GM12878 (cell line): ENCODE results near the gene DBN1. TPM values are rescaled to one million over a fixed set of nuclear protein-coding genes. Genes with fewer than 3 reads are reported as not detected.

ENCODE experiments used
- ATAC-seq: fragments of 200-7000 bp; cut with Tn5 transposase; 3 replicates; pipeline ENCODE4 v1.9.1; 2020; ENCODE audit warnings: mild to moderate bottlenecking, moderate library complexity
- BruUV-seq: library from RNA; stranded (reverse); fragments of 400-500 nt; replicated peaks from 2 replicates; lab custom pipeline; 2021; lab: Mats Ljungman, UMichigan
- CTCF ChIA-PET: fragments of 300-600 bp; sonication (Branson Sonifier 250); formaldehyde crosslinking; extraction: SDS; loops from one replicate; lab custom pipeline; 2021; ENCODE audit warnings: inconsistent platforms; lab: Yijun Ruan, JAX
- POLR2A ChIA-PET: fragments of 350-600 bp; formaldehyde crosslinking; extraction: SDS; loops from one replicate; lab custom pipeline; 2021; ENCODE audit warnings: inconsistent platforms; lab: Charles Lee
- RAD21 ChIA-PET: fragments of 300-600 bp; sonication (Branson Sonifier 250); formaldehyde crosslinking; loops from one replicate; lab custom pipeline; 2023; ENCODE audit warnings: antibody characterized with exemption; ENCODE audit not compliant: unreplicated experiment; lab: Charles Lee
- SMC1A ChIA-PET: fragments of 300-600 bp; sonication (Branson Sonifier 250); formaldehyde crosslinking; loops from one replicate; lab custom pipeline; 2023; ENCODE audit not compliant: unreplicated experiment, uncharacterized antibody; lab: Charles Lee
- DNase-seq: peaks from one replicate; pipeline ENCODE4 v3.0.0-alpha.2; 2011; ENCODE audit warnings: low read depth, low spot score
- FAIRE-seq: peaks from 3 replicates; lab custom pipeline; 2011; peaks lifted over from hg19 to GRCh38; lab: Jason Lieb, UNC
- H2AFZ ChIP-seq: 2 replicates; pipeline ENCODE4 v1.6.0; 2011; ENCODE audit warnings: low read depth, low read length, control low read depth; ENCODE audit not compliant: control insufficient read depth
- H3K27ac ChIP-seq: 2 replicates; pipeline ENCODE4 v1.5.1; 2011; ENCODE audit warnings: control low read depth; ENCODE audit not compliant: control insufficient read depth, insufficient read depth
- H3K27me3 ChIP-seq, 2 experiments: replicated peaks in 1 of 2; 2 replicates each; pipeline versions ENCODE4 v1.6.0 to v1.6.1; 2011; ENCODE audit warnings: low read length in 1 of 2; ENCODE audit not compliant: control insufficient read depth in 2 of 2, insufficient read depth in 2 of 2
- H3K36me3 ChIP-seq, 2 experiments: 2 replicates each; pipeline ENCODE4 v1.5.1; 2011; ENCODE audit warnings: low read length in 1 of 2; ENCODE audit not compliant: control insufficient read depth in 2 of 2, insufficient read depth in 2 of 2
- H3K4me1 ChIP-seq: 2 replicates; pipeline ENCODE4 v1.6.1; 2011; ENCODE audit warnings: mild to moderate bottlenecking, low read length, moderate library complexity, mixed read lengths; ENCODE audit not compliant: control insufficient read depth, insufficient read depth
- H3K4me2 ChIP-seq: 2 replicates; pipeline ENCODE4 v1.6.0; 2011; ENCODE audit warnings: control low read depth; ENCODE audit not compliant: control insufficient read depth, insufficient read depth
- H3K4me3 ChIP-seq: fragments of 200-600 bp; sonication (generic); 2 replicates; pipeline ENCODE4 v1.5.1; 2016
- H3K79me2 ChIP-seq: 2 replicates; pipeline ENCODE4 v1.6.0; 2011; ENCODE audit warnings: low read length; ENCODE audit not compliant: control insufficient read depth, insufficient read depth
- H3K9ac ChIP-seq: 2 replicates; pipeline ENCODE4 v1.8.0; 2011; ENCODE audit warnings: low read length, control low read depth, mixed read lengths; ENCODE audit not compliant: control insufficient read depth, insufficient read depth
- H3K9me3 ChIP-seq: replicated peaks from 3 replicates; pipeline ENCODE4 v1.5.1; 2011; ENCODE audit warnings: mild to moderate bottlenecking, low read length; ENCODE audit not compliant: control insufficient read depth, insufficient read depth
- H4K20me1 ChIP-seq: 2 replicates; pipeline ENCODE4 v1.6.0; 2011; ENCODE audit not compliant: control insufficient read depth, insufficient read depth
- BMI1 ChIP-seq: fragments of 450-650 bp; IDR thresholded peaks from 2 replicates; pipeline ENCODE4 v1.6.1; 2016; ENCODE audit warnings: mild to moderate bottlenecking, moderate library complexity, borderline replicate concordance
- EGR1 ChIP-seq, 2 experiments: IDR thresholded peaks; 1 replicate in 1 of 2; 2 replicates in 1 of 2; pipeline ENCODE4 v1.6.1; 2011 to 2012; ENCODE audit warnings: low read depth in 2 of 2, low read length in 2 of 2, borderline replicate concordance in 1 of 2, mild to moderate bottlenecking in 1 of 2, moderate library complexity in 1 of 2
- GATAD2B ChIP-seq: fragments of 450-650 bp; conservative IDR thresholded peaks from 2 replicates; pipeline ENCODE4 v1.6.1; 2017; ENCODE audit warnings: low read depth, mild to moderate bottlenecking, moderate library complexity
- IKZF1 ChIP-seq: fragments of 450-650 bp; conservative IDR thresholded peaks from 2 replicates; pipeline ENCODE4 v1.6.1; 2017; ENCODE audit warnings: antibody characterized with exemption, mild to moderate bottlenecking
- IKZF2 ChIP-seq, 2 experiments: fragments of 450-650 bp; IDR thresholded peaks; 2 replicates each; pipeline ENCODE4 v1.6.1; 2017; ENCODE audit warnings: mild to moderate bottlenecking in 2 of 2, moderate library complexity in 2 of 2
- IRF5 ChIP-seq: fragments of 450-650 bp; IDR thresholded peaks from 2 replicates; pipeline ENCODE4 v1.6.1; 2017; ENCODE audit warnings: borderline replicate concordance
- LARP7 ChIP-seq: fragments of 450-650 bp; IDR thresholded peaks from 2 replicates; pipeline ENCODE4 v1.6.1; 2017; ENCODE audit warnings: mild to moderate bottlenecking
- NKRF ChIP-seq: fragments of 450-650 bp; conservative IDR thresholded peaks from 2 replicates; pipeline ENCODE4 v1.6.1; 2017; ENCODE audit warnings: mild to moderate bottlenecking, moderate library complexity
- NRF1 ChIP-seq: conservative IDR thresholded peaks from 2 replicates; pipeline ENCODE4 v1.6.1; 2011; ENCODE audit warnings: mild to moderate bottlenecking, low read depth, low read length, improper control_type of control experiment
- PAX5 ChIP-seq: IDR thresholded peaks from 2 replicates; pipeline ENCODE4 v1.6.1; 2011; ENCODE audit warnings: low read depth, low read length, borderline replicate concordance
- POLR2A ChIP-seq: IDR thresholded peaks from 2 replicates; pipeline ENCODE4 v1.6.1; 2011; ENCODE audit warnings: low read depth, mild to moderate bottlenecking, low read length
- SPI1 ChIP-seq: IDR thresholded peaks from 2 replicates; pipeline ENCODE4 v1.6.1; 2011; ENCODE audit warnings: low read depth, mild to moderate bottlenecking, low read length, moderate library complexity, borderline replicate concordance; ENCODE audit not compliant: insufficient read depth
- TCF12 ChIP-seq: IDR thresholded peaks from 2 replicates; pipeline ENCODE4 v1.6.1; 2011; ENCODE audit warnings: low read depth, mild to moderate bottlenecking, low read length
- ZNF592 ChIP-seq: fragments of 450-650 bp; IDR thresholded peaks from 2 replicates; pipeline ENCODE4 v1.6.1; 2017; ENCODE audit warnings: mild to moderate bottlenecking, moderate library complexity
- WGBS: methylation state at CpG from one replicate; pipeline ENCODE4 v1.1.6; 2016; ENCODE audit warnings: low lambda C conversion rate; ENCODE audit not compliant: insufficient replicate concordance, insufficient coverage; ENCODE audit errors: missing lambda C conversion rate; 5-methylcytosine and 5-hydroxymethylcytosine counted together
- in situ Hi-C: fragments of 300-500 bp; cut with MboI; formaldehyde crosslinking; loops from 9 replicates; pipeline ENCODE4 v1.14.3; 2018; ENCODE audit warnings: mixed read lengths
- intact Hi-C: fragments of 100-400 bp; cut with micrococcal nuclease; formaldehyde crosslinking; loops from one replicate; pipeline ENCODE4 v1.14.2; 2022; ENCODE audit not compliant: unreplicated experiment
- polyA plus RNA-seq, 11 experiments: library from polyadenylated mRNA; depleted of rRNA in 4 of 11; unstranded in 6 of 11; stranded (reverse) in 5 of 11; fragments of >200 nt; fragmentation: Nextera tagmentation in 4 of 11; fragmentation: Illumina TruSeq in 1 of 11; extraction: Ambion mirVana in 4 of 11; extraction: Trizol in 1 of 11; gene quantifications; 1 replicate in 1 of 11; 2 replicates in 10 of 11; pipeline versions ENCODE4 v1.2.1 to v1.2.3, GENCODE V29; 2011 to 2016; ENCODE audit warnings: inconsistent platforms in 2 of 11, missing spikeins in 2 of 11, low read depth in 1 of 11
- total RNA-seq, 4 experiments: library from RNA; depleted of rRNA in 3 of 4; stranded (reverse); fragments of >200 nt in 3 of 4; fragmentation: Illumina TruSeq in 1 of 4; extraction: Trizol in 1 of 4; gene quantifications; 2 replicates each; pipeline versions ENCODE4 v1.2.1 to v1.2.3, GENCODE V29; 2013 to 2021

DBN1 gene
- total and polyA plus RNA-seq, 10 of the 15 experiments (the other 5 are each of a cell fraction or from before 2014, with no cell fraction given): 0.18 to 81.0 (median 27.9) TPM

- intact Hi-C loops: loop anchor here (5.0 to 10.0 kb wide), 2 partner anchors 93 to 395 kb away; partner anchors contain the start of gene B4GALT7
- peak; percentile 63 for ATAC-seq
- CTCF ChIA-PET: interaction anchor here (0.7 to 6.2 kb wide), 12 partner anchors 8 to 396 kb away, joined by 3 to 38 read pairs (median 11); partner anchors contain the start of genes PDLIM7, RGS14 and TMED9
- Histone ChIP-seq H4K20me1 (no peaks in the 10 kb centered on the region), H3K4me2 (peak within 1 kb of the TSS; percentile 97), H3K4me3 (peak within 1 kb of the TSS; percentile 87), H3K79me2 (peaks cover 35% of the 10 kb centered on the region), H3K27ac (peak within 1 kb of the TSS; percentile 87), H3K4me1 (peaks cover 37% of the 10 kb centered on the region), H3K36me3 (peaks cover 10 to 38% of the 10 kb centered on the region in 2 experiments; a peak in 3 of 4 replicates), H3K9me3 (no peaks in the 10 kb centered on the region), H3K9ac (peak within 1 kb of the TSS; percentile 90), H2AFZ (peak within 1 kb of the TSS; percentile 69), H3K27me3 (no peaks in the 10 kb centered on the region)
- SMC1A ChIA-PET: interaction anchor here (0.6 to 2.4 kb wide), 9 partner anchors 7 to 199 kb away, joined by 3 to 10 read pairs (median 5); partner anchors contain the start of gene PDLIM7
- FAIRE-seq: peak; percentile 59
- WGBS: 4% methylated on average over 16 of the region's 20 CpGs
- in situ Hi-C loops: no loop called here
- no peak for DNase-seq
- POLR2A ChIA-PET: interaction anchor here (0.6 to 3.5 kb wide), 16 partner anchors 8 to 825 kb away, joined by 3 to 19 read pairs (median 4); partner anchors contain the start of genes DDX41, GRK6, LMAN2 and PDLIM7
- RAD21 ChIA-PET: interaction anchor here (0.6 to 3.4 kb wide), 18 partner anchors 8 to 129 kb away, joined by 3 to 17 read pairs (median 4); partner anchors contain the start of genes GRK6, PDLIM7 and TMED9
- no TSS peak for BruUV-seq
- no peak for TF ChIP-seq BMI1
- TF ChIP-seq NKRF: peak; percentile 43
- peak; percentile 76 for TF ChIP-seq TCF12
- 0 out of 2 replicates have a peak, but pooled peaks have one; percentile 3 for TF ChIP-seq GATAD2B
- TF ChIP-seq POLR2A: no peak
- no peak for TF ChIP-seq IRF5
- TF ChIP-seq SPI1: peak; percentile 85
- 0 out of 3 replicates have a peak, but pooled peaks of 1 of the 2 experiments have one; percentile 12 for TF ChIP-seq EGR1 (IDR thresholded peaks at IDR 0.05; ENCODE audit: borderline replicate concordance in 1 of 2, low read depth in 2 of 2, low read length in 2 of 2)
- TF ChIP-seq IKZF2 (IDR thresholded peaks at IDR 0.05): peak in 1 of 2 experiments; percentile 41; a peak in 2 of 4 replicates
- peak; percentile 45; the same call in 1 of the 2 replicates for TF ChIP-seq PAX5
- peak; percentile 7; the same call in 1 of the 2 replicates for TF ChIP-seq LARP7
- 0 out of 2 replicates have a peak, but pooled peaks have one; percentile 14 for TF ChIP-seq NRF1
- 0 out of 2 replicates have a peak, but pooled peaks have one; percentile 13 for TF ChIP-seq IKZF1
- 0 out of 2 replicates have a peak, but pooled peaks have one; percentile 36 for TF ChIP-seq ZNF592
These were observed 36.0 kb upstream of the DBN1 start, which contains the start of gene DOK3 for GRCh38 chr5:177509381-177509951. TSS of gene DOK3 (minus strand) at chr5:177509826. CDS start at chr5:177509540, 286 bp downstream.
